ENCODE results near the gene NEB. TPM values are rescaled to one million over a fixed set of nuclear protein-coding genes. Genes with fewer than 3 reads are reported as not detected.

Gene NEB
- polyA plus RNA-seq, 1 of the 3 experiments (the other 2 are of a cell fraction): 0.02 TPM

DNA sequence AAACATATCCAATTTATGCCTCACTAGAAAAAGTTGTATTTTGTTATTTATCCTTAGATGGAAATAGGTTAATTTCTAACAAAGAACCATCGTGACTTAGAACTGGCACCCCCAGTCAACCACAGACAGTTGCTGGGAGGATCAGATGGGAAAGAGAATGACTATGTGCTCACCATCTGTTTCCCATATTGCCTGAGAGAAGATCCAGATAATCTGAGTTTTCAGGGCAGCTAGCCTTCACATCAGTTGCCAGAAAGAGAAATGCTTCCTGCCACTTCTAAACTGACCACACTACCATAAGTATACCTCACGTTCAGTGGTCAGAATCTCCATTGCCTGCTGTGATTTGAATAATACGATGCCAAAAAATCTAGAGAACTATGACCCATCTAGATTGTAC is 28.4 kb upstream of the NEB start:
- Histone ChIP-seq H3K4me2 (no peak overlapping the region), H3K9me3 (no peaks in the 10 kb centered on the region), H3K9ac (no peak overlapping the region), H2AFZ (ENCODE audit: low read depth) (no peak overlapping the region), H3K4me1 (ENCODE audit: control insufficient read depth in 1 of 2, insufficient read depth in 2 of 2, low read depth in 1 of 2, low read length in 1 of 2) (peaks cover 0 to 19% of the 10 kb centered on the region in 2 experiments; a peak in 2 of 4 replicates), H3K4me3 (ENCODE audit: low read depth in 2 of 2, low read length in 1 of 2) (no peak overlapping the region), H3K9me2 (no peaks in the 10 kb centered on the region), H3K36me3 (replicated peaks in 1 of 2; ENCODE audit: control insufficient read depth in 1 of 2, insufficient read depth in 2 of 2, low read length in 1 of 2) (no peaks in the 10 kb centered on the region), H3F3A (replicated peaks; ENCODE audit: insufficient read depth) (no peaks in the 10 kb centered on the region), H3K79me2 (ENCODE audit: insufficient read depth) (no peaks in the 10 kb centered on the region), H3K27me3 (ENCODE audit: insufficient read depth) (no peaks in the 10 kb centered on the region), H3K27ac (ENCODE audit: low read depth in 2 of 2, low read length in 1 of 2) (peak overlapping the region in 1 of 2 experiments; percentile 75; a peak in 2 of 4 replicates), H4K20me1 (ENCODE audit: insufficient read depth) (no peaks in the 10 kb centered on the region)
- POLR2A ChIA-PET: no interaction called here
- no peak for TF ChIP-seq GABPA (IDR thresholded peaks at IDR 0.05; ENCODE audit: low read depth)
- TF ChIP-seq TCF12 (IDR thresholded peaks at IDR 0.05): peak; percentile 75
- TF ChIP-seq NFIC (IDR thresholded peaks at IDR 0.05; ENCODE audit: borderline replicate concordance): no peak
- TF ChIP-seq, protein P1, sequence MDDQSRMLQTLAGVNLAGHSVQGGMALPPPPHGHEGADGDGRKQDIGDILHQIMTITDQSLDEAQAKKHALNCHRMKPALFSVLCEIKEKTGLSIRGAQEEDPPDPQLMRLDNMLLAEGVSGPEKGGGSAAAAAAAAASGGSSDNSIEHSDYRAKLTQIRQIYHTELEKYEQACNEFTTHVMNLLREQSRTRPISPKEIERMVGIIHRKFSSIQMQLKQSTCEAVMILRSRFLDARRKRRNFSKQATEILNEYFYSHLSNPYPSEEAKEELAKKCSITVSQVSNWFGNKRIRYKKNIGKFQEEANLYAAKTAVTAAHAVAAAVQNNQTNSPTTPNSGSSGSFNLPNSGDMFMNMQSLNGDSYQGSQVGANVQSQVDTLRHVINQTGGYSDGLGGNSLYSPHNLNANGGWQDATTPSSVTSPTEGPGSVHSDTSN (IDR thresholded peaks at IDR 0.05): 0 out of 2 replicates have a peak, but pooled peaks have one; percentile 11
- TF ChIP-seq EP300 (IDR thresholded peaks at IDR 0.05; ENCODE audit: borderline replicate concordance in 1 of 2, low read depth in 1 of 2, low read length in 1 of 2): peak in 1 of 2 experiments; percentile 43; a peak in 1 of 4 replicates
- DNase-seq: peak; percentile 52
- CTCF ChIA-PET: no interaction called here
- 32% methylated on average over 3 of the region's 3 CpGs for WGBS (ENCODE audit: low lambda C conversion rate)

DNA sequence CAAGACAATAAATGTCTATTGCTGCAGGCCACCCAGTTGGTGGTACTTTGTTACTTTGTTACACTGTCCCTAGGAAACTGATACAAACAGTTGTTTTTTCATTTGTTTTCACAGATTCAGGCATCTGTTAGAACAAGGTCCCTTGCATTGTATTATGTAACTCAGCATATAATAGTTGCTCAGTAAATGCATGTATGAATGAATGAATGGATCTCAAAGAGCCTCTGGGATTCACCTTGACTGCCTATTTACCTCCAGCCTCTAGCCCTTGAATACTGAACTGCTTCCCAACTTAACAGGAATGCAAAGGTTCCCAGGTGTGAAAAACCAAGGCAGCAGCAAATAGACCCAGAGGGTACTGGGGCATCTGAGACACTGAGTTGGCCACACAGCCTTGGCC is 27.4 kb upstream of the NEB start:
- no peaks in the 10 kb centered on the region for H4K20me1 ChIP-seq (ENCODE audit: insufficient read depth)
- no peak for DNase-seq
- POLR2A ChIA-PET: no interaction called here
- H3K9ac ChIP-seq: no peak overlapping the region
- H3K36me3 ChIP-seq (replicated peaks in 1 of 2; ENCODE audit: control insufficient read depth in 1 of 2, insufficient read depth in 2 of 2, low read length in 1 of 2): no peaks in the 10 kb centered on the region
- no peak overlapping the region for H3K4me3 ChIP-seq (ENCODE audit: low read depth in 2 of 2, low read length in 1 of 2)
- CTCF ChIA-PET: no interaction called here
- no peak overlapping the region for H3K4me2 ChIP-seq
- TF ChIP-seq RXRA (IDR thresholded peaks at IDR 0.05; ENCODE audit: borderline replicate concordance, low read depth): no peak
- TF ChIP-seq FOXM1 (IDR thresholded peaks at IDR 0.05; ENCODE audit: low read depth): no peak
- TF ChIP-seq EZH2phosphoT487 (IDR thresholded peaks at IDR 0.05; ENCODE audit: borderline replicate concordance, low read depth): no peak
- no peak for TF ChIP-seq RCOR1 (IDR thresholded peaks at IDR 0.05; ENCODE audit: low read length)
- TF ChIP-seq, protein P2, sequence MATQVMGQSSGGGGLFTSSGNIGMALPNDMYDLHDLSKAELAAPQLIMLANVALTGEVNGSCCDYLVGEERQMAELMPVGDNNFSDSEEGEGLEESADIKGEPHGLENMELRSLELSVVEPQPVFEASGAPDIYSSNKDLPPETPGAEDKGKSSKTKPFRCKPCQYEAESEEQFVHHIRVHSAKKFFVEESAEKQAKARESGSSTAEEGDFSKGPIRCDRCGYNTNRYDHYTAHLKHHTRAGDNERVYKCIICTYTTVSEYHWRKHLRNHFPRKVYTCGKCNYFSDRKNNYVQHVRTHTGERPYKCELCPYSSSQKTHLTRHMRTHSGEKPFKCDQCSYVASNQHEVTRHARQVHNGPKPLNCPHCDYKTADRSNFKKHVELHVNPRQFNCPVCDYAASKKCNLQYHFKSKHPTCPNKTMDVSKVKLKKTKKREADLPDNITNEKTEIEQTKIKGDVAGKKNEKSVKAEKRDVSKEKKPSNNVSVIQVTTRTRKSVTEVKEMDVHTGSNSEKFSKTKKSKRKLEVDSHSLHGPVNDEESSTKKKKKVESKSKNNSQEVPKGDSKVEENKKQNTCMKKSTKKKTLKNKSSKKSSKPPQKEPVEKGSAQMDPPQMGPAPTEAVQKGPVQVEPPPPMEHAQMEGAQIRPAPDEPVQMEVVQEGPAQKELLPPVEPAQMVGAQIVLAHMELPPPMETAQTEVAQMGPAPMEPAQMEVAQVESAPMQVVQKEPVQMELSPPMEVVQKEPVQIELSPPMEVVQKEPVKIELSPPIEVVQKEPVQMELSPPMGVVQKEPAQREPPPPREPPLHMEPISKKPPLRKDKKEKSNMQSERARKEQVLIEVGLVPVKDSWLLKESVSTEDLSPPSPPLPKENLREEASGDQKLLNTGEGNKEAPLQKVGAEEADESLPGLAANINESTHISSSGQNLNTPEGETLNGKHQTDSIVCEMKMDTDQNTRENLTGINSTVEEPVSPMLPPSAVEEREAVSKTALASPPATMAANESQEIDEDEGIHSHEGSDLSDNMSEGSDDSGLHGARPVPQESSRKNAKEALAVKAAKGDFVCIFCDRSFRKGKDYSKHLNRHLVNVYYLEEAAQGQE (IDR thresholded peaks at IDR 0.05; ENCODE audit: low read depth, low read length): no peak
- TF ChIP-seq, protein P3, sequence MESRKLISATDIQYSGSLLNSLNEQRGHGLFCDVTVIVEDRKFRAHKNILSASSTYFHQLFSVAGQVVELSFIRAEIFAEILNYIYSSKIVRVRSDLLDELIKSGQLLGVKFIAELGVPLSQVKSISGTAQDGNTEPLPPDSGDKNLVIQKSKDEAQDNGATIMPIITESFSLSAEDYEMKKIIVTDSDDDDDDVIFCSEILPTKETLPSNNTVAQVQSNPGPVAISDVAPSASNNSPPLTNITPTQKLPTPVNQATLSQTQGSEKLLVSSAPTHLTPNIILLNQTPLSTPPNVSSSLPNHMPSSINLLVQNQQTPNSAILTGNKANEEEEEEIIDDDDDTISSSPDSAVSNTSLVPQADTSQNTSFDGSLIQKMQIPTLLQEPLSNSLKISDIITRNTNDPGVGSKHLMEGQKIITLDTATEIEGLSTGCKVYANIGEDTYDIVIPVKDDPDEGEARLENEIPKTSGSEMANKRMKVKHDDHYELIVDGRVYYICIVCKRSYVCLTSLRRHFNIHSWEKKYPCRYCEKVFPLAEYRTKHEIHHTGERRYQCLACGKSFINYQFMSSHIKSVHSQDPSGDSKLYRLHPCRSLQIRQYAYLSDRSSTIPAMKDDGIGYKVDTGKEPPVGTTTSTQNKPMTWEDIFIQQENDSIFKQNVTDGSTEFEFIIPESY (IDR thresholded peaks at IDR 0.05; ENCODE audit: borderline replicate concordance, low read depth): no peak
- TF ChIP-seq GABPA (IDR thresholded peaks at IDR 0.05; ENCODE audit: low read depth): no peak
- H3K9me3 ChIP-seq: no peaks in the 10 kb centered on the region
- peaks cover 0 to 19% of the 10 kb centered on the region in 2 experiments; a peak in 2 of 4 replicates for H3K4me1 ChIP-seq (ENCODE audit: control insufficient read depth in 1 of 2, insufficient read depth in 2 of 2, low read depth in 1 of 2, low read length in 1 of 2)
- H3K27ac ChIP-seq (ENCODE audit: low read depth in 2 of 2, low read length in 1 of 2): no peak overlapping the region
- H3K27me3 ChIP-seq (ENCODE audit: insufficient read depth): no peaks in the 10 kb centered on the region
- no peaks in the 10 kb centered on the region for H3K79me2 ChIP-seq (ENCODE audit: insufficient read depth)
- no peak overlapping the region for H2AFZ ChIP-seq (ENCODE audit: low read depth)
- no peaks in the 10 kb centered on the region for H3F3A ChIP-seq (replicated peaks; ENCODE audit: insufficient read depth)
- no peaks in the 10 kb centered on the region for H3K9me2 ChIP-seq

Data from SK-N-SH (cell line).